ENCODE measurements around the gene INSYN2B. TPM values are rescaled to one million over a fixed set of nuclear protein-coding genes. Genes with fewer than 3 reads are reported as not detected.

Gene INSYN2B
- total and polyA plus RNA-seq, 4 donors: 0.10 to 0.63 (median 0.12) TPM; not detected in 1

Small RNAs within 50 kb of the gene (small RNA-seq; reads per million reads assigned to genes)
- not detected for gene MIR378E (ENCODE audit: low replicate concordance)

Other genes starting within 250 kb of the INSYN2B start
- gene FOXI1, start 125.4 kb upstream of the INSYN2B start, total RNA-seq: not detected
- under 1 TPM; 0.05 to 0.10 TPM for gene FOXI1, start 125.4 kb upstream of the INSYN2B start, polyA plus RNA-seq